UCSD-AML1 (cell line): ENCODE measurements around the gene PUS7L.

Experiments used
- DNase-seq: peaks from one replicate; lab custom pipeline; 2025; ENCODE audit not compliant: unreplicated experiment; lab: John Stamatoyannopoulos, UW

Gene PUS7L

GRCh38 chr12:43669373-43669772 lies 89.2 kb downstream of the PUS7L start:
- DNase-seq = peak; percentile 7
